IMR-90 (cell line): ENCODE measurements around the gene FRYL. TPM values are rescaled to one million over a fixed set of nuclear protein-coding genes. Genes with fewer than 3 reads are reported as not detected.

ENCODE experiments used
- ATAC-seq: fragments of 200-7000 bp; cut with Tn5 transposase; 2 replicates; pipeline ENCODE4 v1.9.1; 2020; ENCODE audit warnings: low read depth, mild to moderate bottlenecking, moderate library complexity
- BruUV-seq: library from RNA; stranded (reverse); fragments of 400-500 nt; replicated peaks from 2 replicates; lab custom pipeline; 2021; lab: Mats Ljungman, UMichigan
- CTCF ChIA-PET: fragments of 300-600 bp; formaldehyde crosslinking; extraction: SDS; loops from one replicate; lab custom pipeline; 2021; ENCODE audit warnings: antibody characterized with exemption; lab: Yijun Ruan, JAX
- POLR2A ChIA-PET: fragments of 300-600 bp; sonication (Branson Sonifier 250); formaldehyde crosslinking; loops from one replicate; lab custom pipeline; 2022; ENCODE audit warnings: antibody characterized with exemption; ENCODE audit not compliant: unreplicated experiment; lab: Charles Lee
- DNase-seq: peaks from one replicate; pipeline ENCODE4 v3.0.0; 2013
- H2AFZ ChIP-seq: replicated peaks from 2 replicates; pipeline ENCODE3; 2013; ENCODE audit warnings: low read length, mild to moderate bottlenecking; ENCODE audit not compliant: poor library complexity
- H2AK5ac ChIP-seq: 2 replicates; pipeline ENCODE4 v1.6.1; 2013; ENCODE audit warnings: low read depth, low read length, inconsistent platforms
- H2AK9ac ChIP-seq: replicated peaks from 2 replicates; pipeline ENCODE3; 2013; ENCODE audit warnings: mild to moderate bottlenecking, low read depth, low read length, moderate library complexity; ENCODE audit not compliant: poor library complexity
- H2BK120ac ChIP-seq: 2 replicates; pipeline ENCODE4 v1.6.1; 2013; ENCODE audit warnings: low read depth, low read length, inconsistent platforms
- H2BK15ac ChIP-seq: 3 replicates; pipeline ENCODE4 v1.6.1; 2013; ENCODE audit warnings: low read depth, low read length, inconsistent platforms
- H2BK20ac ChIP-seq: 2 replicates; pipeline ENCODE4 v1.6.1; 2013; ENCODE audit warnings: low read depth, mild to moderate bottlenecking, inconsistent platforms, low read length, moderate library complexity
- H2BK5ac ChIP-seq: 2 replicates; pipeline ENCODE4 v1.6.1; 2013; ENCODE audit warnings: mild to moderate bottlenecking, low read depth, low read length, inconsistent platforms; ENCODE audit not compliant: poor library complexity, severe bottlenecking
- H3K14ac ChIP-seq: replicated peaks from 2 replicates; pipeline ENCODE4 v1.6.1; 2013; ENCODE audit warnings: low read depth, low read length, inconsistent platforms
- H3K18ac ChIP-seq: 2 replicates; pipeline ENCODE4 v1.6.1; 2013; ENCODE audit warnings: low read depth, low read length, control low read depth
- H3K23ac ChIP-seq: 2 replicates; pipeline ENCODE4 v1.6.1; 2013; ENCODE audit warnings: low read depth, low read length, inconsistent platforms
- H3K27ac ChIP-seq: 2 replicates; pipeline ENCODE4 v1.5.1; 2013; ENCODE audit warnings: mild to moderate bottlenecking, control low read depth, low read length; ENCODE audit not compliant: insufficient read depth
- H3K27me3 ChIP-seq: 2 replicates; pipeline ENCODE4 v1.6.1; 2013; ENCODE audit warnings: low read length; ENCODE audit not compliant: control insufficient read depth, insufficient read depth
- H3K36me3 ChIP-seq: 2 replicates; pipeline ENCODE4 v1.6.1; 2013; ENCODE audit warnings: low read length, mixed read lengths; ENCODE audit not compliant: control insufficient read depth, insufficient read depth
- H3K4ac ChIP-seq: 2 replicates; pipeline ENCODE4 v1.6.1; 2013; ENCODE audit warnings: low read depth, low read length, inconsistent platforms
- H3K4me1 ChIP-seq: 2 replicates; pipeline ENCODE4 v1.6.1; 2013; ENCODE audit warnings: low read length, mixed read lengths; ENCODE audit not compliant: control insufficient read depth, insufficient read depth
- H3K4me2 ChIP-seq: 2 replicates; pipeline ENCODE4 v1.6.1; 2013; ENCODE audit warnings: low read depth, mild to moderate bottlenecking, control low read depth, low read length, moderate library complexity
- H3K4me3 ChIP-seq: 2 replicates; pipeline ENCODE4 v1.5.1; 2013; ENCODE audit warnings: low read depth, mild to moderate bottlenecking, control low read depth, low read length, moderate library complexity; ENCODE audit not compliant: insufficient read depth
- H3K56ac ChIP-seq: 2 replicates; pipeline ENCODE4 v1.6.1; 2013; ENCODE audit warnings: low read length, inconsistent platforms; ENCODE audit not compliant: insufficient read depth; ENCODE audit errors: extremely low read depth
- H3K79me1 ChIP-seq, 2 experiments: 2 replicates each; pipeline ENCODE4 v1.6.1; 2013; ENCODE audit warnings: low read length in 2 of 2, inconsistent platforms in 1 of 2, low read depth in 1 of 2
- H3K9ac ChIP-seq: 2 replicates; pipeline ENCODE4 v1.6.1; 2013; ENCODE audit warnings: low read depth, low read length, control low read depth
- H3K9me1 ChIP-seq: 2 replicates; pipeline ENCODE4 v1.6.1; 2013; ENCODE audit warnings: low read length, inconsistent platforms; ENCODE audit not compliant: insufficient read depth
- H3K9me3 ChIP-seq: 2 replicates; pipeline ENCODE4 v1.6.1; 2013; ENCODE audit warnings: low read length; ENCODE audit not compliant: control insufficient read depth, insufficient read depth
- H4K20me1 ChIP-seq: 2 replicates; pipeline ENCODE4 v1.6.1; 2013; ENCODE audit warnings: low read length, inconsistent platforms; ENCODE audit not compliant: insufficient read depth
- H4K5ac ChIP-seq: 2 replicates; pipeline ENCODE4 v1.6.1; 2013; ENCODE audit warnings: mild to moderate bottlenecking, low read depth, low read length, control low read depth
- H4K8ac ChIP-seq, 2 experiments: 2 replicates each; pipeline ENCODE4 v1.6.1; 2013; ENCODE audit warnings: low read depth in 2 of 2, low read length in 2 of 2, control low read depth in 1 of 2, inconsistent platforms in 1 of 2
- H4K91ac ChIP-seq: 2 replicates; pipeline ENCODE4 v1.6.1; 2013; ENCODE audit warnings: low read depth, low read length, inconsistent platforms; ENCODE audit not compliant: insufficient read depth
- BHLHE40 ChIP-seq: fragments of 150-350 bp; IDR thresholded peaks from 2 replicates; pipeline ENCODE4 v1.6.1; 2016; ENCODE audit warnings: mild to moderate bottlenecking, low read depth, low read length
- CEBPB ChIP-seq: IDR thresholded peaks from 2 replicates; pipeline ENCODE4 v1.6.1; 2012; ENCODE audit warnings: low read depth, low read length, improper control_type of control experiment
- CHD1 ChIP-seq: IDR thresholded peaks from 2 replicates; pipeline ENCODE4 v1.6.1; 2012; ENCODE audit warnings: low read depth, low read length, improper control_type of control experiment
- ELK1 ChIP-seq: fragments of 150-350 bp; IDR thresholded peaks from 2 replicates; pipeline ENCODE4 v1.6.1; 2016; ENCODE audit warnings: low read depth, mild to moderate bottlenecking, low read length, moderate library complexity, borderline replicate concordance
- FOS ChIP-seq: fragments of 150-350 bp; IDR thresholded peaks from 2 replicates; pipeline ENCODE4 v1.6.1; 2016; ENCODE audit warnings: low read depth, low read length
- MAFK ChIP-seq: IDR thresholded peaks from 2 replicates; pipeline ENCODE4 v1.6.1; 2012; ENCODE audit warnings: low read depth, low read length, improper control_type of control experiment
- MAZ ChIP-seq: IDR thresholded peaks from 2 replicates; pipeline ENCODE4 v1.6.1; 2012; ENCODE audit warnings: low read depth, mild to moderate bottlenecking, low read length, improper control_type of control experiment, moderate library complexity, borderline replicate concordance
- MXI1 ChIP-seq: IDR thresholded peaks from 2 replicates; pipeline ENCODE4 v1.6.1; 2012; ENCODE audit warnings: low read depth, mild to moderate bottlenecking, low read length, moderate library complexity, borderline replicate concordance
- NFE2L2 ChIP-seq: fragments of 150-350 bp; IDR thresholded peaks from 2 replicates; pipeline ENCODE4 v1.6.1; 2016; ENCODE audit warnings: low read depth, mild to moderate bottlenecking, low read length
- POLR2A ChIP-seq: IDR thresholded peaks from 2 replicates; pipeline ENCODE4 v1.6.1; 2012; ENCODE audit warnings: mild to moderate bottlenecking, low read depth, low read length
- RAD21 ChIP-seq: IDR thresholded peaks from 2 replicates; pipeline ENCODE4 v1.6.1; 2012; ENCODE audit warnings: low read length, improper control_type of control experiment
- RCOR1 ChIP-seq: IDR thresholded peaks from 2 replicates; pipeline ENCODE4 v1.6.1; 2012; ENCODE audit warnings: mild to moderate bottlenecking, low read length, improper control_type of control experiment; ENCODE audit not compliant: insufficient replicate concordance
- RFX5 ChIP-seq: IDR thresholded peaks from 2 replicates; pipeline ENCODE4 v1.8.0; 2012; ENCODE audit warnings: low read depth, mild to moderate bottlenecking, low read length, moderate library complexity
- SMC3 ChIP-seq: fragments of 150-350 bp; IDR thresholded peaks from 2 replicates; pipeline ENCODE4 v1.6.1; 2016; ENCODE audit warnings: low read depth, mild to moderate bottlenecking, antibody characterized with exemption, low read length, moderate library complexity
- whole genome bisulfite sequencing, 2 experiments: methylation state at CpG; one replicate each; pipeline versions ENCODE4 v1.1.5 to v1.1.7; 2013; ENCODE audit warnings: missing lambda C conversion rate in 2 of 2; ENCODE audit not compliant: insufficient read length in 1 of 2; ENCODE audit errors: extremely low coverage in 2 of 2; 5-methylcytosine and 5-hydroxymethylcytosine counted together
- dilution Hi-C: fragments of 300-500 bp; cut with HindIII; formaldehyde crosslinking; loops from one replicate; pipeline ENCODE4 v1.14.3; 2018; ENCODE audit warnings: low sequenced_read_pairs; ENCODE audit not compliant: unreplicated experiment
- in situ Hi-C: fragments of 300-500 bp; cut with MboI; formaldehyde crosslinking; loops from 3 replicates; pipeline ENCODE4 v1.14.3; 2019; ENCODE audit warnings: low sequenced_read_pairs, inconsistent platforms, mixed read lengths
- intact Hi-C: fragments of 100-400 bp; cut with micrococcal nuclease; formaldehyde crosslinking; loops from 2 replicates; pipeline ENCODE4 v1.10.0; 2022
- polyA plus RNA-seq, 3 experiments: library from polyadenylated mRNA; depleted of rRNA; stranded (reverse); fragments of >200 nt; gene quantifications; 2 replicates each; pipeline ENCODE4 v1.2.3, GENCODE V29; 2012; ENCODE audit warnings: low replicate concordance in 1 of 3
- total RNA-seq: library from RNA; depleted of rRNA; stranded (reverse); fragments of >200 nt; gene quantifications from 2 replicates; pipeline ENCODE4 v1.2.3, GENCODE V29; 2012
- TF ChIP-seq, protein P1 (sequence below): conservative IDR thresholded peaks from 2 replicates; pipeline ENCODE4 v1.5.1; 2012; ENCODE audit warnings: mild to moderate bottlenecking, low read depth, low read length, improper control_type of control experiment
- TF ChIP-seq, protein P2 (sequence below): fragments of 150-350 bp; IDR thresholded peaks from 2 replicates; pipeline ENCODE4 v1.6.1; 2017; ENCODE audit warnings: mild to moderate bottlenecking, antibody characterized with exemption, low read length, low read depth

FRYL gene
- total and polyA plus RNA-seq, 2 of the 4 experiments (the other 2 are of a cell fraction), result 9.9 to 77.4 TPM

GRCh38 chr4:48518143-48518542, 261.9 kb downstream of the FRYL start:
- Histone ChIP-seq H3K27ac (no peak overlapping the region), H3K4me3 (no peak overlapping the region), H3K56ac (no peak overlapping the region), H4K20me1 (no peaks in the 10 kb centered on the region), H2AFZ (no peak overlapping the region), H3K18ac (no peak overlapping the region), H3K4me2 (no peak overlapping the region), H3K23ac (no peak overlapping the region), H4K8ac (no peak overlapping the region), H2BK5ac (no peak overlapping the region), H4K5ac (no peak overlapping the region), H4K91ac (no peak overlapping the region), H2AK9ac (no peak overlapping the region), H2BK15ac (no peak overlapping the region), H2AK5ac (no peak overlapping the region), H2BK120ac (no peak overlapping the region; the same call in 1 of the 2 replicates), H3K27me3 (no peaks in the 10 kb centered on the region), H3K36me3 (peaks cover 24% of the 10 kb centered on the region), H3K9ac (no peak overlapping the region), H3K4me1 (peaks cover 2% of the 10 kb centered on the region), H3K14ac (peak overlapping the region; percentile 30; the same call in 1 of the 2 replicates), H3K4ac (peak overlapping the region; percentile 39; the same call in 1 of the 2 replicates), H3K79me1 (no peaks in the 10 kb centered on the region), H2BK20ac (no peak overlapping the region), H3K9me1 (peaks cover 7% of the 10 kb centered on the region; the same call in 1 of the 2 replicates), H3K9me3 (no peaks in the 10 kb centered on the region)
- dilution Hi-C loops, result no loop called here
- intact Hi-C loops, result no loop called here
- BruUV-seq, result no TSS peak
- TF ChIP-seq, protein P1, sequence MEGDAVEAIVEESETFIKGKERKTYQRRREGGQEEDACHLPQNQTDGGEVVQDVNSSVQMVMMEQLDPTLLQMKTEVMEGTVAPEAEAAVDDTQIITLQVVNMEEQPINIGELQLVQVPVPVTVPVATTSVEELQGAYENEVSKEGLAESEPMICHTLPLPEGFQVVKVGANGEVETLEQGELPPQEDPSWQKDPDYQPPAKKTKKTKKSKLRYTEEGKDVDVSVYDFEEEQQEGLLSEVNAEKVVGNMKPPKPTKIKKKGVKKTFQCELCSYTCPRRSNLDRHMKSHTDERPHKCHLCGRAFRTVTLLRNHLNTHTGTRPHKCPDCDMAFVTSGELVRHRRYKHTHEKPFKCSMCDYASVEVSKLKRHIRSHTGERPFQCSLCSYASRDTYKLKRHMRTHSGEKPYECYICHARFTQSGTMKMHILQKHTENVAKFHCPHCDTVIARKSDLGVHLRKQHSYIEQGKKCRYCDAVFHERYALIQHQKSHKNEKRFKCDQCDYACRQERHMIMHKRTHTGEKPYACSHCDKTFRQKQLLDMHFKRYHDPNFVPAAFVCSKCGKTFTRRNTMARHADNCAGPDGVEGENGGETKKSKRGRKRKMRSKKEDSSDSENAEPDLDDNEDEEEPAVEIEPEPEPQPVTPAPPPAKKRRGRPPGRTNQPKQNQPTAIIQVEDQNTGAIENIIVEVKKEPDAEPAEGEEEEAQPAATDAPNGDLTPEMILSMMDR, result no peak
- TF ChIP-seq CHD1 (no peak), RCOR1 (no peak), CEBPB (no peak), POLR2A (no peak), SMC3 (no peak), MXI1 (no peak), RFX5 (no peak), FOS (no peak), NFE2L2 (no peak), BHLHE40 (no peak), MAFK (no peak), MAZ (no peak), RAD21 (no peak), ELK1 (no peak)
- TF ChIP-seq, protein P2, sequence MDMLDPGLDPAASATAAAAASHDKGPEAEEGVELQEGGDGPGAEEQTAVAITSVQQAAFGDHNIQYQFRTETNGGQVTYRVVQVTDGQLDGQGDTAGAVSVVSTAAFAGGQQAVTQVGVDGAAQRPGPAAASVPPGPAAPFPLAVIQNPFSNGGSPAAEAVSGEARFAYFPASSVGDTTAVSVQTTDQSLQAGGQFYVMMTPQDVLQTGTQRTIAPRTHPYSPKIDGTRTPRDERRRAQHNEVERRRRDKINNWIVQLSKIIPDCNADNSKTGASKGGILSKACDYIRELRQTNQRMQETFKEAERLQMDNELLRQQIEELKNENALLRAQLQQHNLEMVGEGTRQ, result no peak
- 17% methylated on average over 1 of the region's 3 CpGs; no CpG with 5 or more reads in 1 of the 2 experiments for WGBS, 2 experiments
- ATAC-seq, result peak; percentile 94
- ChIA-PET POLR2A (no interaction called here), CTCF (interaction anchor here (0.6 kb wide), 1 partner anchor 32 kb away, joined by 3 read pairs; no protein-coding TSS in a partner anchor)
- in situ Hi-C loops, result no loop called here
- DNase-seq, result peak; percentile 46
